ENCODE data around the gene SMIM9.

Gene SMIM9

DNA sequence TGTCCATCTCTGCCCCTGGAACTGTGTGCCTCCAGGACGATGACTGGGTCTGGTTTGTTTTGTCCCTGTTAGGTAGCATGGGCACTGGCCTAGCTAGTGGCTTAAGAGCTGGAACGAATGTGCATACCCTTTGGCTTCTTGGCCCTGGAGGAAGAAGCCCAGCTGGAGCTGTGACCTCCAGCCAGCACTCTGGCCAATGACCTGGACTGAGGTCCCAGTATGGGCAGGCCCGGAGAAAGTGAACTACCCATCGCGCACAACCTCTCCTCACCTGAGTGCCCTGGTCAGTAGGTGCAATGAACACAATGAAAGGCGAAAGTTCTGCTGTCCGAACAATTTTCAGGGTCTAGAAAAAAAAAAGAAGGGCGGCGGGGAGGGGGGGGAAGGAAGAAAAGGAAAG, 53.5 kb downstream of the SMIM9 start:
- DNase-seq = no peak

DNA sequence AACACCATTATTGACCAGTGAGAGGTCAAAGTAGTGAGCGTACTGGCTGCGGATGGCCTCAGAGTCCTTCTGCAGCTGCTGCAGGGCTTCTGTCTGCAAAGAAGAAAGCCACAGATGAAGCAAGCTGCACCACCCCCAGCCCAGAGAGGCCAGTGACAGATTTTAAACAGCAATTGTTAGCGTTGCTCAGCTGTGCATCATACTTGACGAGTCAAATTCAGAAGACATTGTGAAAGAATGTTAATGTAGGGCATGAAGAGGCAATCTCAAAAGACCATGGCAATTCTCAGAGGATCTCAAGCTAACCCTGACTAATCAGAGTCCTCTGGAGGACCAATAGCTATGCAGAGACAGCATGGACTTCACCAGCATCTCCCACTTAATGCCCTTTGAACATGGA, 55.2 kb downstream of the SMIM9 start:
- peak; percentile 30 for DNase-seq

DNA sequence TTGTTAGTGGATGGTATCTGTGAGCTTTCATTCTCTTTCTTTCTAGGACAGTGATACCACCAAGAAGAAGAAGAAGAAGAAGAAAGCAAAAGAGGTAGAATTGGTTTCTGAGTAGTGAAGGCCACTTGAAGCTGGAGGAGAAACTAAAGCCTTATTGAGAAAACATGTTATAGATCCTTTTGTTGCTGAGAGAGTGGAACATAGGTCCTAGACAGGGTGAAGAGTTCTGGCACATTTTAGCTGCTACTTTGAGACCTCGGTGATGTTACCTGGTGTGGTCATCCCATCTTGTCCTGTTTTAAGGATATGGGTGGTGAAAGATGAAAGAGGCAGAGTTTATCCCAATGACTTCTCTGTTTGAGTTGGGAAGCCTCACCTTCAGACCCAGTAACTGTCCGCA, 57.7 kb downstream of the SMIM9 start:
- no peak for DNase-seq

DNA sequence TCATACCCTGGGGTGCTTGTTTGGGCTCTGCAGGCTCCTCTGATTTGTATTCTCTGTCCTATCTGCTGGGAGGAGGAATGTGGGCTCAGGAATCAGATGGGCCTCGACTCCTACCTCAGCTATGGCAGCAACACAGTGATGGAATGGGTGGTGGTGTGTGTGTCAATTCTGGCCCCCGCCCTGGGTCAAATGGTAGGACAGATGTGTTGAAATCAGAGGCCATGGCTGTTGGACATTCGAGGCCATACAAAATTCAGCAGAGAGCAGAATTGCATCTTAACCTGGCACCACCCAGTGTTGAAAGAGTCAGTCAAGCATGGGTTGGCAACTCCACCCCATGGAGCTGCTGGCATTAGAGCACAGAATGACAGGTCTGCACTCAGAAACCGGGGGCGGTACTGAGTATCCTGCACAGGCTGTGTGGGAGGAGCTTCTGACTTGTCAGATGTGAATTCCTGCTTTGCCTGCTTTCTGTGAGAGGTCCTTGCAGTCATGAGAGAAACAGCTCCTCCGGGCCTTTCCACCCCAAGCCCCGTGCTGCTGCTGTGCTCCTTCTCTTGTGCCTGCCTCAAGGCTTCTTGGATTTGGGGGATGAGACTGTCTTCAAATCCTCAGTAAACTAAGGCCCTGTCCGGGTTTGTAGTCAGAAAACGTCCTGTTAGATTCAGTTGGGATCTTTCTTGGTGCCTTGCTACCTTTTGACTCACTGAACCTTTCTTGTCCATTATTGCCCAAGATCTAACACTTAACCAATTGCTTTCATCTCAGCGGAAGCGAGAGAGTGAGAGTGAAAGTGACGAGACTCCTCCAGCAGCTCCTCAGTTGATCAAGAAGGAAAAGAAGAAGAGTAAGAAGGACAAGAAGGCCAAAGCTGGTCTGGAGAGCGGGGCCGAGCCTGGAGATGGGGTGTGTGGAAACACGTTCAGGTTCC, 58.8 kb downstream of the SMIM9 start:
- DNase-seq = no peak

- no peak for DNase-seq
Measured at GRCh38 chrX:154774622-154775021, 59.8 kb downstream of the SMIM9 start.

Data from fibroblast of skin of scalp (primary cell).